ENCODE measurements around the gene LAMA2.

GRCh38 chr6:129488313-129488712 lies 605.4 kb downstream of the LAMA2 start:
- TF ChIP-seq POLR2AphosphoS5 (IDR thresholded peaks at IDR 0.05) (no peak), TAF1 (IDR thresholded peaks at IDR 0.05; ENCODE audit: low read depth) (no peak), EP300 (conservative IDR thresholded peaks at IDR 0.05; ENCODE audit: poor library complexity, severe bottlenecking) (no peak), EZH2 (IDR thresholded peaks at IDR 0.05; ENCODE audit: borderline replicate concordance, insufficient read depth, low read length, poor library complexity, severe bottlenecking) (no peak), RAD21 (conservative IDR thresholded peaks at IDR 0.05) (no peak), MXI1 (conservative IDR thresholded peaks at IDR 0.05; ENCODE audit: poor library complexity, severe bottlenecking) (no peak)
- TF ChIP-seq, protein P1, sequence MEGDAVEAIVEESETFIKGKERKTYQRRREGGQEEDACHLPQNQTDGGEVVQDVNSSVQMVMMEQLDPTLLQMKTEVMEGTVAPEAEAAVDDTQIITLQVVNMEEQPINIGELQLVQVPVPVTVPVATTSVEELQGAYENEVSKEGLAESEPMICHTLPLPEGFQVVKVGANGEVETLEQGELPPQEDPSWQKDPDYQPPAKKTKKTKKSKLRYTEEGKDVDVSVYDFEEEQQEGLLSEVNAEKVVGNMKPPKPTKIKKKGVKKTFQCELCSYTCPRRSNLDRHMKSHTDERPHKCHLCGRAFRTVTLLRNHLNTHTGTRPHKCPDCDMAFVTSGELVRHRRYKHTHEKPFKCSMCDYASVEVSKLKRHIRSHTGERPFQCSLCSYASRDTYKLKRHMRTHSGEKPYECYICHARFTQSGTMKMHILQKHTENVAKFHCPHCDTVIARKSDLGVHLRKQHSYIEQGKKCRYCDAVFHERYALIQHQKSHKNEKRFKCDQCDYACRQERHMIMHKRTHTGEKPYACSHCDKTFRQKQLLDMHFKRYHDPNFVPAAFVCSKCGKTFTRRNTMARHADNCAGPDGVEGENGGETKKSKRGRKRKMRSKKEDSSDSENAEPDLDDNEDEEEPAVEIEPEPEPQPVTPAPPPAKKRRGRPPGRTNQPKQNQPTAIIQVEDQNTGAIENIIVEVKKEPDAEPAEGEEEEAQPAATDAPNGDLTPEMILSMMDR (IDR thresholded peaks at IDR 0.05; ENCODE audit: poor library complexity, severe bottlenecking): no peak
- TF ChIP-seq, protein P2, sequence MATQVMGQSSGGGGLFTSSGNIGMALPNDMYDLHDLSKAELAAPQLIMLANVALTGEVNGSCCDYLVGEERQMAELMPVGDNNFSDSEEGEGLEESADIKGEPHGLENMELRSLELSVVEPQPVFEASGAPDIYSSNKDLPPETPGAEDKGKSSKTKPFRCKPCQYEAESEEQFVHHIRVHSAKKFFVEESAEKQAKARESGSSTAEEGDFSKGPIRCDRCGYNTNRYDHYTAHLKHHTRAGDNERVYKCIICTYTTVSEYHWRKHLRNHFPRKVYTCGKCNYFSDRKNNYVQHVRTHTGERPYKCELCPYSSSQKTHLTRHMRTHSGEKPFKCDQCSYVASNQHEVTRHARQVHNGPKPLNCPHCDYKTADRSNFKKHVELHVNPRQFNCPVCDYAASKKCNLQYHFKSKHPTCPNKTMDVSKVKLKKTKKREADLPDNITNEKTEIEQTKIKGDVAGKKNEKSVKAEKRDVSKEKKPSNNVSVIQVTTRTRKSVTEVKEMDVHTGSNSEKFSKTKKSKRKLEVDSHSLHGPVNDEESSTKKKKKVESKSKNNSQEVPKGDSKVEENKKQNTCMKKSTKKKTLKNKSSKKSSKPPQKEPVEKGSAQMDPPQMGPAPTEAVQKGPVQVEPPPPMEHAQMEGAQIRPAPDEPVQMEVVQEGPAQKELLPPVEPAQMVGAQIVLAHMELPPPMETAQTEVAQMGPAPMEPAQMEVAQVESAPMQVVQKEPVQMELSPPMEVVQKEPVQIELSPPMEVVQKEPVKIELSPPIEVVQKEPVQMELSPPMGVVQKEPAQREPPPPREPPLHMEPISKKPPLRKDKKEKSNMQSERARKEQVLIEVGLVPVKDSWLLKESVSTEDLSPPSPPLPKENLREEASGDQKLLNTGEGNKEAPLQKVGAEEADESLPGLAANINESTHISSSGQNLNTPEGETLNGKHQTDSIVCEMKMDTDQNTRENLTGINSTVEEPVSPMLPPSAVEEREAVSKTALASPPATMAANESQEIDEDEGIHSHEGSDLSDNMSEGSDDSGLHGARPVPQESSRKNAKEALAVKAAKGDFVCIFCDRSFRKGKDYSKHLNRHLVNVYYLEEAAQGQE (IDR thresholded peaks at IDR 0.05; ENCODE audit: borderline replicate concordance): no peak
